Measurements from ENCODE around the gene ARL11.

GRCh38 chr13:49636705-49637104, 8.4 kb downstream of the ARL11 start:
- TF ChIP-seq CTCF (IDR thresholded peaks at IDR 0.05) (no peak), EP300 (IDR thresholded peaks at IDR 0.05) (no peak), POLR2A (IDR thresholded peaks at IDR 0.05) (no peak)
